ENCODE measurements around the gene TMEM175. TPM values are rescaled to one million over a fixed set of nuclear protein-coding genes. Genes with fewer than 3 reads are reported as not detected.

TMEM175 gene
- polyA plus RNA-seq (2012; rRNA removed): 43.1 and 54.2 TPM in 2 replicates
- 12.9 and 16.8 TPM in 2 replicates for polyA plus RNA-seq (2012; cell fraction: cytosol; rRNA removed)
- polyA plus RNA-seq (2012; cell fraction: nucleus; rRNA removed): 280 and 427 TPM in 2 replicates

- H3K4me3 ChIP-seq (ENCODE audit: low read depth in 2 of 2, low read length in 1 of 2): peak within 1 kb of the TSS; percentile 98 to 100
- H3K9ac ChIP-seq: peak within 1 kb of the TSS; percentile 92
- peaks cover 5 to 18% of the 10 kb centered on the region in 2 experiments; a peak in 3 of 4 replicates for H3K4me1 ChIP-seq (ENCODE audit: control insufficient read depth in 1 of 2, insufficient read depth in 2 of 2, low read depth in 1 of 2, low read length in 1 of 2)
- H3K36me3 ChIP-seq (replicated peaks in 1 of 2; ENCODE audit: control insufficient read depth in 1 of 2, insufficient read depth in 2 of 2, low read length in 1 of 2): no peaks in the 10 kb centered on the region
- peaks cover 39% of the 10 kb centered on the region for H4K20me1 ChIP-seq (ENCODE audit: insufficient read depth)
- peak within 1 kb of the TSS; percentile 69 to 78; a peak in 3 of 4 replicates for H3K27ac ChIP-seq (ENCODE audit: low read depth in 2 of 2, low read length in 1 of 2)
- no peaks in the 10 kb centered on the region for H3K27me3 ChIP-seq (ENCODE audit: insufficient read depth)
- H3K9me2 ChIP-seq: no peaks in the 10 kb centered on the region
- ChIA-PET POLR2A (interaction anchor here (0.8 to 1.0 kb wide), 2 partner anchors 55 to 150 kb away, joined by 3 to 4 read pairs; partner anchors contain the start of gene IDUA), CTCF (interaction anchor here (0.6 to 4.8 kb wide), 3 partner anchors 55 to 877 kb away, joined by 3 to 22 read pairs (median 3); partner anchors contain the start of gene IDUA)
- peaks cover 53% of the 10 kb centered on the region for H3K79me2 ChIP-seq (ENCODE audit: insufficient read depth)
- 0% methylated on average over 10 of the region's 99 CpGs for whole genome bisulfite sequencing (ENCODE audit: low lambda C conversion rate)
- no peaks in the 10 kb centered on the region for H3K9me3 ChIP-seq
- peak within 1 kb of the TSS; percentile 85 for H3K4me2 ChIP-seq
- H2AFZ ChIP-seq (ENCODE audit: low read depth): peak within 1 kb of the TSS; percentile 91
- peak; percentile 99 for DNase-seq
- peaks cover 5% of the 10 kb centered on the region for H3F3A ChIP-seq (replicated peaks; ENCODE audit: insufficient read depth)
- TF ChIP-seq TAF1 (IDR thresholded peaks at IDR 0.05; ENCODE audit: borderline replicate concordance, low read depth, low read length) (peak; percentile 55), TEAD4 (IDR thresholded peaks at IDR 0.05; ENCODE audit: borderline replicate concordance, insufficient read depth) (no peak), FOSL2 (IDR thresholded peaks at IDR 0.05; ENCODE audit: borderline replicate concordance, low read depth) (no peak), MEF2A (IDR thresholded peaks at IDR 0.05; ENCODE audit: borderline replicate concordance, low read depth) (no peak), EZH2phosphoT487 (IDR thresholded peaks at IDR 0.05; ENCODE audit: borderline replicate concordance, low read depth) (no peak), ZBTB33 (IDR thresholded peaks at IDR 0.05; ENCODE audit: borderline replicate concordance, low read depth) (no peak), TCF12 (IDR thresholded peaks at IDR 0.05) (no peak), RFX5 (IDR thresholded peaks at IDR 0.05; ENCODE audit: low read length) (no peak), CHD2 (IDR thresholded peaks at IDR 0.05; ENCODE audit: low read length, partially characterized antibody) (no peak), NRF1 (IDR thresholded peaks at IDR 0.05; ENCODE audit: low read depth, low read length) (peak; percentile 94), GATA2 (CRISPR knock-in tag; IDR thresholded peaks at IDR 0.05) (no peak), IRF3 (IDR thresholded peaks at IDR 0.05; ENCODE audit: low read depth, low read length) (no peak), EP300 (IDR thresholded peaks at IDR 0.05; ENCODE audit: borderline replicate concordance in 1 of 2, low read depth in 1 of 2, low read length in 1 of 2) (no peak), SIN3A (IDR thresholded peaks at IDR 0.05; ENCODE audit: borderline replicate concordance, low read depth, low read length) (peak; percentile 97), POLR2AphosphoS5 (IDR thresholded peaks at IDR 0.05; ENCODE audit: low read depth, low read length) (peak; percentile 71), RCOR1 (IDR thresholded peaks at IDR 0.05; ENCODE audit: low read length) (no peak), RAD21 (IDR thresholded peaks at IDR 0.05; ENCODE audit: low read length) (no peak), GABPA (IDR thresholded peaks at IDR 0.05; ENCODE audit: low read depth) (peak; percentile 84), SMC3 (IDR thresholded peaks at IDR 0.05; ENCODE audit: low read depth, low read length) (no peak), MAX (IDR thresholded peaks at IDR 0.05; ENCODE audit: low read depth) (peak; percentile 78), FOXM1 (IDR thresholded peaks at IDR 0.05; ENCODE audit: low read depth) (no peak), MXI1 (IDR thresholded peaks at IDR 0.05; ENCODE audit: low read depth, low read length) (peak; percentile 98), YY1 (IDR thresholded peaks at IDR 0.05; ENCODE audit: low read depth) (peak; percentile 69; the same call in 1 of the 2 replicates)
- TF ChIP-seq, protein P1, sequence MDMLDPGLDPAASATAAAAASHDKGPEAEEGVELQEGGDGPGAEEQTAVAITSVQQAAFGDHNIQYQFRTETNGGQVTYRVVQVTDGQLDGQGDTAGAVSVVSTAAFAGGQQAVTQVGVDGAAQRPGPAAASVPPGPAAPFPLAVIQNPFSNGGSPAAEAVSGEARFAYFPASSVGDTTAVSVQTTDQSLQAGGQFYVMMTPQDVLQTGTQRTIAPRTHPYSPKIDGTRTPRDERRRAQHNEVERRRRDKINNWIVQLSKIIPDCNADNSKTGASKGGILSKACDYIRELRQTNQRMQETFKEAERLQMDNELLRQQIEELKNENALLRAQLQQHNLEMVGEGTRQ (IDR thresholded peaks at IDR 0.05; ENCODE audit: borderline replicate concordance, low read depth, low read length): no peak
- TF ChIP-seq, protein P2, sequence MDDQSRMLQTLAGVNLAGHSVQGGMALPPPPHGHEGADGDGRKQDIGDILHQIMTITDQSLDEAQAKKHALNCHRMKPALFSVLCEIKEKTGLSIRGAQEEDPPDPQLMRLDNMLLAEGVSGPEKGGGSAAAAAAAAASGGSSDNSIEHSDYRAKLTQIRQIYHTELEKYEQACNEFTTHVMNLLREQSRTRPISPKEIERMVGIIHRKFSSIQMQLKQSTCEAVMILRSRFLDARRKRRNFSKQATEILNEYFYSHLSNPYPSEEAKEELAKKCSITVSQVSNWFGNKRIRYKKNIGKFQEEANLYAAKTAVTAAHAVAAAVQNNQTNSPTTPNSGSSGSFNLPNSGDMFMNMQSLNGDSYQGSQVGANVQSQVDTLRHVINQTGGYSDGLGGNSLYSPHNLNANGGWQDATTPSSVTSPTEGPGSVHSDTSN (IDR thresholded peaks at IDR 0.05): 0 out of 2 replicates have a peak, but pooled peaks have one; percentile 16
- TF ChIP-seq, protein P3, sequence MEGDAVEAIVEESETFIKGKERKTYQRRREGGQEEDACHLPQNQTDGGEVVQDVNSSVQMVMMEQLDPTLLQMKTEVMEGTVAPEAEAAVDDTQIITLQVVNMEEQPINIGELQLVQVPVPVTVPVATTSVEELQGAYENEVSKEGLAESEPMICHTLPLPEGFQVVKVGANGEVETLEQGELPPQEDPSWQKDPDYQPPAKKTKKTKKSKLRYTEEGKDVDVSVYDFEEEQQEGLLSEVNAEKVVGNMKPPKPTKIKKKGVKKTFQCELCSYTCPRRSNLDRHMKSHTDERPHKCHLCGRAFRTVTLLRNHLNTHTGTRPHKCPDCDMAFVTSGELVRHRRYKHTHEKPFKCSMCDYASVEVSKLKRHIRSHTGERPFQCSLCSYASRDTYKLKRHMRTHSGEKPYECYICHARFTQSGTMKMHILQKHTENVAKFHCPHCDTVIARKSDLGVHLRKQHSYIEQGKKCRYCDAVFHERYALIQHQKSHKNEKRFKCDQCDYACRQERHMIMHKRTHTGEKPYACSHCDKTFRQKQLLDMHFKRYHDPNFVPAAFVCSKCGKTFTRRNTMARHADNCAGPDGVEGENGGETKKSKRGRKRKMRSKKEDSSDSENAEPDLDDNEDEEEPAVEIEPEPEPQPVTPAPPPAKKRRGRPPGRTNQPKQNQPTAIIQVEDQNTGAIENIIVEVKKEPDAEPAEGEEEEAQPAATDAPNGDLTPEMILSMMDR (IDR thresholded peaks at IDR 0.05): no peak
These were observed at the start of gene TMEM175, which contains the start of gene GAK for GRCh38 chr4:931960-932712. TMEM175 (plus strand) TSS chr4:932460; CDS start chr4:947740, 15,280 bp downstream. GAK (minus strand) TSS chr4:932316; CDS start chr4:932187, 129 bp downstream.

Measured in SK-N-SH (cell line).